Stimulated activated effector memory CD8-positive, alpha-beta T cell treated with anti-CD3 and anti-CD28 coated beads, Interleukin-12 subunit alpha, Interleukin-12 subunit beta, amount 100 ng/mL, for 72 hours (primary cell): ENCODE data around the gene AGMO.

ENCODE experiments used
- ATAC-seq: fragments of 150-1000 bp; cut with Tn5 transposase; 2 replicates; pipeline ENCODE4 v1.10.0; 2021
- DNase-seq, 2 donors: peaks; one replicate each; pipeline ENCODE4 v3.0.0; 2021 to 2022; ENCODE audit warnings: low spot score in 2 of 2
- H3K27ac Mint-ChIP-seq: one replicate; pipeline ENCODE4 v1.8.0; 2022; ENCODE audit warnings: mild to moderate bottlenecking, mixed read lengths
- H3K36me3 Mint-ChIP-seq: one replicate; pipeline ENCODE4 v1.8.0; 2022; ENCODE audit warnings: mild to moderate bottlenecking, mixed read lengths
- H3K4me1 Mint-ChIP-seq: one replicate; pipeline ENCODE4 v1.8.0; 2022; ENCODE audit warnings: mixed read lengths
- H3K4me3 Mint-ChIP-seq: one replicate; pipeline ENCODE4 v1.8.0; 2022; ENCODE audit warnings: mild to moderate bottlenecking, mixed read lengths
- H3K9me3 Mint-ChIP-seq: one replicate; pipeline ENCODE4 v1.8.0; 2022; ENCODE audit warnings: mixed read lengths

Gene AGMO

GRCh38 chr7:15424468-15424867 is 137.3 kb downstream of the AGMO start:
- Mint-ChIP-seq H3K4me3 (no peak overlapping the region), H3K4me1 (no peaks in the 10 kb centered on the region), H3K9me3 (peaks cover 16% of the 10 kb centered on the region), H3K36me3 (no peaks in the 10 kb centered on the region), H3K27ac (no peak overlapping the region)
- DNase-seq = no peak
- no peak for ATAC-seq

- Mint-ChIP-seq H3K4me1 (no peaks in the 10 kb centered on the region), H3K9me3 (peaks cover 13% of the 10 kb centered on the region), H3K36me3 (no peaks in the 10 kb centered on the region), H3K4me3 (no peak overlapping the region), H3K27ac (no peak overlapping the region)
- ATAC-seq (no peak), DNase-seq (no peak)
Observed at GRCh38 chr7:15419596-15419995, 142.2 kb downstream of the AGMO start.

- peaks cover 16% of the 10 kb centered on the region for H3K9me3 Mint-ChIP-seq
- H3K27ac Mint-ChIP-seq = no peak overlapping the region
- no peaks in the 10 kb centered on the region for H3K36me3 Mint-ChIP-seq
- ATAC-seq (no peak), DNase-seq (no peak)
- no peak overlapping the region for H3K4me3 Mint-ChIP-seq
- H3K4me1 Mint-ChIP-seq = no peaks in the 10 kb centered on the region
Observed at GRCh38 chr7:15418264-15418663, 143.6 kb downstream of the AGMO start.

- Mint-ChIP-seq H3K9me3 (peaks cover 13% of the 10 kb centered on the region), H3K4me1 (no peaks in the 10 kb centered on the region), H3K36me3 (no peaks in the 10 kb centered on the region), H3K4me3 (no peak overlapping the region), H3K27ac (no peak overlapping the region)
- ATAC-seq = no peak
- no peak for DNase-seq
Observed at GRCh38 chr7:15417341-15417988, 144.3 kb downstream of the AGMO start.

- no peak overlapping the region for H3K27ac Mint-ChIP-seq
- DNase-seq (no peak), ATAC-seq (no peak)
- H3K9me3 Mint-ChIP-seq = peaks cover 15% of the 10 kb centered on the region
- no peak overlapping the region for H3K4me3 Mint-ChIP-seq
- no peaks in the 10 kb centered on the region for H3K4me1 Mint-ChIP-seq
- no peaks in the 10 kb centered on the region for H3K36me3 Mint-ChIP-seq
Observed at GRCh38 chr7:15411019-15411418, 150.8 kb downstream of the AGMO start.

- Mint-ChIP-seq H3K9me3 (peaks cover 14% of the 10 kb centered on the region), H3K27ac (no peak overlapping the region), H3K36me3 (no peaks in the 10 kb centered on the region), H3K4me1 (no peaks in the 10 kb centered on the region), H3K4me3 (no peak overlapping the region)
- DNase-seq = no peak
- ATAC-seq = no peak
Observed at GRCh38 chr7:15407910-15408309, 153.9 kb downstream of the AGMO start.

- Mint-ChIP-seq H3K36me3 (no peaks in the 10 kb centered on the region), H3K4me3 (no peak overlapping the region), H3K27ac (no peak overlapping the region), H3K4me1 (no peaks in the 10 kb centered on the region), H3K9me3 (peaks cover 11% of the 10 kb centered on the region)
- ATAC-seq = no peak
- DNase-seq = no peak
Observed at GRCh38 chr7:15403751-15404150, 158.1 kb downstream of the AGMO start.

GRCh38 chr7:15403315-15403714 is 158.5 kb downstream of the AGMO start:
- ATAC-seq (no peak), DNase-seq (no peak)

GRCh38 chr7:15402436-15403136 is 159.2 kb downstream of the AGMO start:
- H3K4me3 Mint-ChIP-seq = no peak overlapping the region
- H3K4me1 Mint-ChIP-seq = no peaks in the 10 kb centered on the region
- H3K27ac Mint-ChIP-seq = no peak overlapping the region
- peaks cover 6% of the 10 kb centered on the region for H3K9me3 Mint-ChIP-seq
- ATAC-seq (no peak), DNase-seq (no peak)
- no peaks in the 10 kb centered on the region for H3K36me3 Mint-ChIP-seq

More at GRCh38 chr7:15403315-15403714, 158.5 kb downstream of the AGMO start:
- Mint-ChIP-seq H3K4me3 (no peak overlapping the region), H3K27ac (no peak overlapping the region), H3K4me1 (no peaks in the 10 kb centered on the region), H3K36me3 (no peaks in the 10 kb centered on the region), H3K9me3 (peaks cover 8% of the 10 kb centered on the region)

- H3K4me3 Mint-ChIP-seq = no peak overlapping the region
- no peaks in the 10 kb centered on the region for H3K4me1 Mint-ChIP-seq
- H3K27ac Mint-ChIP-seq = no peak overlapping the region
- DNase-seq (no peak), ATAC-seq (no peak)
- H3K36me3 Mint-ChIP-seq = no peaks in the 10 kb centered on the region
- peaks cover 9% of the 10 kb centered on the region for H3K9me3 Mint-ChIP-seq
Observed at GRCh38 chr7:15400440-15400839, 161.4 kb downstream of the AGMO start.

- no peak for ATAC-seq
- Mint-ChIP-seq H3K9me3 (peaks cover 7% of the 10 kb centered on the region), H3K27ac (no peak overlapping the region), H3K4me3 (no peak overlapping the region), H3K36me3 (no peaks in the 10 kb centered on the region), H3K4me1 (no peaks in the 10 kb centered on the region)
- DNase-seq = no peak
Observed at GRCh38 chr7:15399441-15399840, 162.4 kb downstream of the AGMO start.

GRCh38 chr7:15397922-15398760 is 163.7 kb downstream of the AGMO start:
- DNase-seq = no peak
- Mint-ChIP-seq H3K27ac (no peak overlapping the region), H3K4me3 (no peak overlapping the region), H3K4me1 (no peaks in the 10 kb centered on the region), H3K36me3 (no peaks in the 10 kb centered on the region), H3K9me3 (peaks cover 10% of the 10 kb centered on the region)
- no peak for ATAC-seq

- H3K4me1 Mint-ChIP-seq = no peaks in the 10 kb centered on the region
- no peak overlapping the region for H3K4me3 Mint-ChIP-seq
- DNase-seq (no peak), ATAC-seq (no peak)
- H3K9me3 Mint-ChIP-seq = peaks cover 8% of the 10 kb centered on the region
- H3K27ac Mint-ChIP-seq = no peak overlapping the region
- no peaks in the 10 kb centered on the region for H3K36me3 Mint-ChIP-seq
Observed at GRCh38 chr7:15397159-15397550, 164.7 kb downstream of the AGMO start.

- no peaks in the 10 kb centered on the region for H3K4me1 Mint-ChIP-seq
- H3K4me3 Mint-ChIP-seq = no peak overlapping the region
- DNase-seq (no peak), ATAC-seq (no peak)
- H3K9me3 Mint-ChIP-seq = peaks cover 7% of the 10 kb centered on the region
- H3K27ac Mint-ChIP-seq = no peak overlapping the region
- no peaks in the 10 kb centered on the region for H3K36me3 Mint-ChIP-seq
Observed at GRCh38 chr7:15396210-15397158, 165.3 kb downstream of the AGMO start.

GRCh38 chr7:15389073-15389472 is 172.7 kb downstream of the AGMO start:
- ATAC-seq (no peak), DNase-seq (no peak)
- Mint-ChIP-seq H3K9me3 (peaks cover 3% of the 10 kb centered on the region), H3K36me3 (no peaks in the 10 kb centered on the region), H3K4me3 (no peak overlapping the region), H3K27ac (no peak overlapping the region), H3K4me1 (no peaks in the 10 kb centered on the region)
